Heart left ventricle (tissue), 16 donors: Measurements from ENCODE around the gene FAM53B. TPM values are rescaled to one million over a fixed set of nuclear protein-coding genes. Genes with fewer than 3 reads are reported as not detected.
A peak's percentile ranks its signal among the peaks of the same experiment; 100 is the strongest.

Source experiments
- ATAC-seq, 4 donors: fragments of 200-7000 bp; cut with Tn5 transposase; one replicate each; pipeline ENCODE4 v1.9.1; 2020 to 2022; ENCODE audit warnings: moderate library complexity in 4 of 4, mild to moderate bottlenecking in 3 of 4, moderate number of reproducible peaks in 1 of 4
- DNase-seq, 5 donors: peaks; one replicate each; pipeline ENCODE4 v3.0.0-alpha.2; 2020
- H3K27ac ChIP-seq, 12 donors: fragments of 200-600 bp; sonication (generic) in 4 of 12; one replicate each; pipeline versions ENCODE4 v1.5.0 to v1.8.0; 2016 to 2022; ENCODE audit warnings: mild to moderate bottlenecking in 2 of 12
- H3K27me3 ChIP-seq, 9 donors: fragments of 200-600 bp; sonication (generic) in 2 of 9; one replicate each; pipeline versions ENCODE4 v1.5.1 to v1.8.0; 2016 to 2022; ENCODE audit warnings: mild to moderate bottlenecking in 3 of 9
- H3K36me3 ChIP-seq, 9 donors: fragments of 200-600 bp; sonication (generic) in 2 of 9; one replicate each; pipeline versions ENCODE4 v1.5.0 to v1.8.0; 2018 to 2022; ENCODE audit warnings: mild to moderate bottlenecking in 2 of 9
- H3K4me1 ChIP-seq, 12 donors: fragments of 200-600 bp; sonication (generic) in 4 of 12; one replicate each; pipeline versions ENCODE4 v1.5.0 to v1.8.0; 2016 to 2022; ENCODE audit warnings: mild to moderate bottlenecking in 3 of 12
- H3K4me3 ChIP-seq, 12 donors: fragments of 200-600 bp; sonication (generic) in 4 of 12; one replicate each; pipeline versions ENCODE4 v1.5.0 to v1.8.0; 2017 to 2022; ENCODE audit warnings: mild to moderate bottlenecking in 9 of 12, moderate library complexity in 4 of 12
- H3K9me3 ChIP-seq, 12 donors: fragments of 200-600 bp; sonication (generic) in 4 of 12; one replicate each; pipeline versions ENCODE4 v1.5.0 to v1.8.0; 2016 to 2022; ENCODE audit warnings: mild to moderate bottlenecking in 1 of 12
- POLR2A ChIP-seq, 2 donors: fragments of 450-650 bp; IDR thresholded peaks; one replicate each; pipeline ENCODE4 v1.6.1; 2017; ENCODE audit warnings: antibody characterized with exemption in 2 of 2, mild to moderate bottlenecking in 2 of 2, moderate library complexity in 2 of 2
- WGBS, 4 donors: extraction: QIAGEN DNeasy Blood & Tissue Kit in 2 of 4; methylation state at CpG; one replicate each; pipeline versions ENCODE4 v1.1.5 to v1.1.7; 2013 to 2018; 5-methylcytosine and 5-hydroxymethylcytosine counted together
- intact Hi-C, 10 donors: fragments of 100-400 bp; cut with DNase I; formaldehyde crosslinking; loops; one replicate each; pipeline versions ENCODE4 v1.11.1 to v1.14.2; 2022
- polyA plus RNA-seq, 2 donors: library from polyadenylated mRNA; stranded (reverse); fragments of 200-250 nt; gene quantifications; one replicate each; pipeline ENCODE4 v1.2.3, GENCODE V29; 2013
- total RNA-seq, 9 donors: library from RNA; depleted of rRNA in 2 of 9; stranded (reverse); fragments of >200 nt in 2 of 9; fragmentation: NEBNext Ultra II Directional in 3 of 9; extraction: Animal tissue kit (Norgen Biotek cat#: 25700) in 3 of 9; gene quantifications; one replicate each; pipeline versions ENCODE4 v1.1.0 to v1.2.4, GENCODE V29; 2016 to 2023
- TF ChIP-seq, protein P1 (sequence below), 12 donors: fragments of 200-600 bp; sonication (generic) in 4 of 12; IDR thresholded peaks; one replicate each; pipeline versions ENCODE4 v1.5.0 to v1.8.0; 2018 to 2022; ENCODE audit warnings: antibody characterized with exemption in 12 of 12, mild to moderate bottlenecking in 5 of 12
- donor health status: ischemic (EF 13 %, LVEDD 7.1; RV severe dilation, severe dysfunction).
- donor health status: healthy with polysubstance abuse.
- donor health status: DM: no; HTN: yes; CAD: no.
- donor health status: DM: no; HTN: no; CAD: no.
- donor health status: ischemic (EF 25% LVEDD 6.9; RV normal size, moderate dysfunction).
- donor health status: ischemic (EF 25% LVEDD 5.7; RV mildly dilated, moderate dysfunction).
- donor health status: healthy.
- donor health status: DM: yes; HTN: yes; CAD: no.
- donor health status: ischemic (EF 35%, LVEDD 5.7; RV mildly dilated, moderate dysfunction).
- donor health status: nonischemic (EF 11% LVEDD 7.7; RV severe dilation, severe dysfunction).
- donor health status: DM: yes; HTN: yes; CAD: no.
- donor health status: PGD.
- donor health status: ischemic (EF 29% LVEDD 5.4; RV normal size, mild dysfunction).
- donor health status: nonischemic (EF 23%, LVEDD 6.1; RV moderate dilation, normal function).

Gene FAM53B
- total and polyA plus RNA-seq, 11 donors, result 23.7 to 57.7 (median 35.5) TPM

DNA sequence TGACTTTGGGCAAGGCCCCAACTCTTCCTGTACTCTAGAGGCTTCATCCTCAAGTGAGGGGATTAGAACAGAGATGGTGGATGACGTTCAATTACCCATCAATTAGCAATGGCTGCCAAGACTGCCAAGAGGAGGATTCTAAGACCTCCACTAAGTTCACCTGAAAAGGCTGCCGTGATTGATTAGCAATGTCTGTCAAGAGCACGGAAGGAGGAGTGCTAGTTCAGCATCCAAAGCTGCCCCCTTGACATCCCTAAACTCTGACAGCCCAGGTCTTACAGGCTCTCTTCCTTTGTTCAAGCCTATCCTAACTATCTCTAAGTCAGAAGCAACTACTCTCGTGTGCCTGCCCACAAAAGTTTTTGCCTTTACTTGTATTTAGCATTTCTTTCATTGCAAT lies 68.4 kb downstream of the FAM53B start:
- peak overlapping the region in 3 of 12 donors; percentile 73 to 86 (median 83) for H3K27ac ChIP-seq
- intact Hi-C loops, result loop anchor here in 5 of 10 donors (5.0 kb wide), 1 partner anchor 34 kb away; no protein-coding TSS in a partner anchor

DNA sequence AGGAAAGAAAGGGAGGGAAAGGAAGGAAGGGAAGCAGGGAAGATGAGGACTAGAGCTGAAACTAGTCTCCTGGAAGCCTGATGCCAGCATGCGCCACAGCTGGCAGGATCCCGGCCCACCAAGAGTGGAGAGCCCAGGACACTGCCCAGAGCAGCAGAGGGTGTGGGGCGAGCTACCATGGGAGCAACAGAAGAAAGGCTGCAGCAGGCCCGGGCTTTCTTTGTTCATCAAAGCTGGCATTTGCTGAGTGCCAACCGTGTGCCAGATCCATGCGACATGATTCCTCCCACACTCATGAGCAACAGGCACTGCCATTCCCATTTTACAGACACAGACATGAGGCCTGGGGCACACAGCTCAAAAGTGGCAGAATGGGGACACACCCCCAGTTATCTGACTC lies 68.9 kb downstream of the FAM53B start:
- intact Hi-C loops, result loop anchor here in 5 of 10 donors (5.0 kb wide), 1 partner anchor 33 kb away; no protein-coding TSS in a partner anchor
- H3K9me3 ChIP-seq, result no peaks in the 10 kb centered on the region
- H3K27ac ChIP-seq, result peak overlapping the region in 10 of 12 donors; percentile 19 to 73 (median 46)
- ATAC-seq, result no peak
- no peaks in the 10 kb centered on the region for H3K27me3 ChIP-seq
- no peak overlapping the region for H3K4me3 ChIP-seq
- TF ChIP-seq, protein P1, sequence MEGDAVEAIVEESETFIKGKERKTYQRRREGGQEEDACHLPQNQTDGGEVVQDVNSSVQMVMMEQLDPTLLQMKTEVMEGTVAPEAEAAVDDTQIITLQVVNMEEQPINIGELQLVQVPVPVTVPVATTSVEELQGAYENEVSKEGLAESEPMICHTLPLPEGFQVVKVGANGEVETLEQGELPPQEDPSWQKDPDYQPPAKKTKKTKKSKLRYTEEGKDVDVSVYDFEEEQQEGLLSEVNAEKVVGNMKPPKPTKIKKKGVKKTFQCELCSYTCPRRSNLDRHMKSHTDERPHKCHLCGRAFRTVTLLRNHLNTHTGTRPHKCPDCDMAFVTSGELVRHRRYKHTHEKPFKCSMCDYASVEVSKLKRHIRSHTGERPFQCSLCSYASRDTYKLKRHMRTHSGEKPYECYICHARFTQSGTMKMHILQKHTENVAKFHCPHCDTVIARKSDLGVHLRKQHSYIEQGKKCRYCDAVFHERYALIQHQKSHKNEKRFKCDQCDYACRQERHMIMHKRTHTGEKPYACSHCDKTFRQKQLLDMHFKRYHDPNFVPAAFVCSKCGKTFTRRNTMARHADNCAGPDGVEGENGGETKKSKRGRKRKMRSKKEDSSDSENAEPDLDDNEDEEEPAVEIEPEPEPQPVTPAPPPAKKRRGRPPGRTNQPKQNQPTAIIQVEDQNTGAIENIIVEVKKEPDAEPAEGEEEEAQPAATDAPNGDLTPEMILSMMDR (IDR thresholded peaks at IDR 0.05), result no peak
- no peak for TF ChIP-seq POLR2A (IDR thresholded peaks at IDR 0.05)
- WGBS, 4 donors, result 70 to 75% (median 74%) methylated on average over 6 of the region's 6 CpGs
- DNase-seq, result no peak
- peaks cover 39 to 100% (median 97%) of the 10 kb centered on the region in 12 donors for H3K4me1 ChIP-seq
- peaks cover 0 to 7% (median 0%) of the 10 kb centered on the region in 9 donors for H3K36me3 ChIP-seq

More for the DNA sequence above, 68.4 kb downstream of the FAM53B start:
- Histone ChIP-seq H3K9me3 (no peaks in the 10 kb centered on the region), H3K36me3 (peaks cover 0 to 13% (median 5%) of the 10 kb centered on the region in 9 donors), H3K27me3 (no peaks in the 10 kb centered on the region), H3K4me1 (peaks cover 39 to 100% (median 96%) of the 10 kb centered on the region in 12 donors), H3K4me3 (no peak overlapping the region)
- ATAC-seq (no peak), DNase-seq (no peak)
- TF ChIP-seq, protein P1 (IDR thresholded peaks at IDR 0.05), result no peak
- no peak for TF ChIP-seq POLR2A (IDR thresholded peaks at IDR 0.05)
- 85 to 94% (median 92%) methylated on average over 4 of the region's 4 CpGs for WGBS, 4 donors

DNA sequence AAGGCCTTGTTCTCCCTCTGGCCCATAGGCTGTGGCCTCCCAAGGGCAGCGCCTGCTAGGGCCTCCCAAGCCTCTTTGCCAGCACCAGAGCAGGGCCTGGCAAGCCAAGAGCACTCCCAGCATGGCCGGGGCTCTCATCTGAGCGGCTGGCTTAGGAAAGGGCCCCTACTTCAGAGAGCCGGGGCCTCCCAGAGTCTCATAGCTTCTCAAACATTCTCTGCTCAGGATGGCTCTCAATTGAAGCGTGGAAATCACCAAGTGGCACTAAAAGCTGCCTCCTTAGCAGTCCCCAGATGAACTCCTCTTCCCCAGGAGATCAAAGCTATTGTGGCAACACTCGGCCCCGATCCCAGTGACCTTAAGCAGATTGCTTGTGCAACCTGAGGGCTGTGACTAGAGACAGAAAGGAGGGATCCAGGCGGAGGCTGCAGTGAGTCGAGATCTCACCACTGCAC lies 69.4 kb downstream of the FAM53B start:
- intact Hi-C loops, result loop anchor here in 5 of 10 donors (5.0 kb wide), 2 partner anchors 32 to 53 kb away; no protein-coding TSS in a partner anchor
- Histone ChIP-seq H3K27ac (peak overlapping the region in 11 of 12 donors; percentile 27 to 73 (median 49)), H3K4me3 (no peak overlapping the region), H3K36me3 (peaks cover 0 to 5% (median 0%) of the 10 kb centered on the region in 9 donors), H3K4me1 (peaks cover 36 to 100% (median 97%) of the 10 kb centered on the region in 12 donors), H3K27me3 (no peaks in the 10 kb centered on the region), H3K9me3 (no peaks in the 10 kb centered on the region)
- DNase-seq (peak in 1 of 5 donors; percentile 62), ATAC-seq (peak in 1 of 4 donors; percentile 5)
- TF ChIP-seq, protein P1 (IDR thresholded peaks at IDR 0.05), result no peak
- no peak for TF ChIP-seq POLR2A (IDR thresholded peaks at IDR 0.05)
- WGBS, 4 donors, result 55 to 69% (median 63%) methylated on average over 9 of the region's 9 CpGs

DNA sequence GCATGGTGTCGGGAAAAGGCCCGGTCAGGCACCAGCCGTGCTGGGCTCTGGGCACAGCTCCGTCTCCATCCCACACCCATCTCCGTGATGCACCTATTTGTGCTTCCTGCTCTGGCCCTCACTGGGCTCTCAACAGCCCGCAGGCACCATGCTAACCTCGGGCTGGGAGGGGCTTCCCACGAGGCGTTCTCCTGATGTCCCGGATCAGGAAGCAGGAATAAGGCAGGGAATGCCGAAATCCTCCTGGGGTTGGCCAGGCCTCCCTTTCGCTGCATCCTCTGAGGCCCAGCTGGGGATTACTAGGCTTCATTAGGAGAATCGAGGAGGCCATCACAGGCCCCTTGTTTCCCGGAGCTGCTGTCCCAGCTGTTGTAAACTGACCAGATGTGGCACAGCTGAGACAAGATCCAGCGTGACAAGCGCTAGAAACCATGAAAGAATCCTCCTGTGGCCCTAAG lies 72.0 kb downstream of the FAM53B start:
- no peaks in the 10 kb centered on the region for H3K27me3 ChIP-seq
- H3K4me1 ChIP-seq, result peaks cover 39 to 100% (median 95%) of the 10 kb centered on the region in 12 donors
- H3K36me3 ChIP-seq, result peaks cover 0 to 8% (median 0%) of the 10 kb centered on the region in 9 donors
- DNase-seq (peak in 2 of 5 donors; percentile 52 to 69), ATAC-seq (peak in 2 of 4 donors; percentile 5 to 6)
- WGBS, 4 donors, result 46 to 58% (median 51%) methylated on average over 14 to 16 of the region's 16 CpGs
- H3K27ac ChIP-seq, result peak overlapping the region; percentile 18 to 86 (median 66)
- H3K9me3 ChIP-seq, result no peaks in the 10 kb centered on the region
- TF ChIP-seq, protein P1 (IDR thresholded peaks at IDR 0.05), result no peak
- TF ChIP-seq POLR2A (IDR thresholded peaks at IDR 0.05), result no peak
- intact Hi-C loops, result loop anchor here in 1 of 10 donors (2.0 to 5.0 kb wide), 2 partner anchors 55 to 71 kb away; no protein-coding TSS in a partner anchor
- no peak overlapping the region for H3K4me3 ChIP-seq
